ENCODE data around the gene LRP2. TPM values are rescaled to one million over a fixed set of nuclear protein-coding genes. Genes with fewer than 3 reads are reported as not detected.

The LRP2 gene
- total and polyA plus RNA-seq, 2 experiments from 2014 or later = 0.68 to 2.7 TPM

- no peak overlapping the region for H3K4me3 Mint-ChIP-seq
- H3K27me3 ChIP-seq (ENCODE audit: insufficient read depth) = no peaks in the 10 kb centered on the region
- H3K9me3 Mint-ChIP-seq = no peaks in the 10 kb centered on the region
- no peaks in the 10 kb centered on the region for H4K20me1 ChIP-seq (replicated peaks; ENCODE audit: insufficient read depth)
- H3K27me3 Mint-ChIP-seq (ENCODE audit: insufficient read depth, low read depth, poor library complexity) = no peaks in the 10 kb centered on the region
- H3F3A ChIP-seq (replicated peaks; ENCODE audit: low read depth) = no peaks in the 10 kb centered on the region
- no peaks in the 10 kb centered on the region for H3K79me2 ChIP-seq (replicated peaks; ENCODE audit: insufficient read depth)
- no peak overlapping the region for H3K4me2 ChIP-seq
- no peak for TF ChIP-seq EZH2phosphoT487 (IDR thresholded peaks at IDR 0.05; ENCODE audit: unreplicated experiment)
- no peak for TF ChIP-seq EZH2 (IDR thresholded peaks at IDR 0.05; ENCODE audit: low read depth, unreplicated experiment)
- TF ChIP-seq CTCF (conservative IDR thresholded peaks at IDR 0.05; ENCODE audit: low read depth in 2 of 2) = no peak
- TF ChIP-seq ZNF114 (CRISPR knock-in tag; IDR thresholded peaks at IDR 0.05) = no peak
- no peak for TF ChIP-seq ETS1 (IDR thresholded peaks at IDR 0.05)
- no peak for TF ChIP-seq ZNF331 (CRISPR knock-in tag; IDR thresholded peaks at IDR 0.05; ENCODE audit: low read depth)
- no peak for TF ChIP-seq NANOG (IDR thresholded peaks at IDR 0.05; ENCODE audit: borderline replicate concordance)
- TF ChIP-seq POLR2AphosphoS5 (IDR thresholded peaks at IDR 0.05; ENCODE audit: low read depth) = no peak
- no peak for TF ChIP-seq STAT1 (IDR thresholded peaks at IDR 0.05; ENCODE audit: unreplicated experiment)
- TF ChIP-seq JUNB (IDR thresholded peaks at IDR 0.05; ENCODE audit: unreplicated experiment) = no peak
- TF ChIP-seq CREB1 (CRISPR knock-in tag; IDR thresholded peaks at IDR 0.05; ENCODE audit: low read depth) = no peak
- TF ChIP-seq ZNF462 (CRISPR knock-in tag; IDR thresholded peaks at IDR 0.05) = no peak
- TF ChIP-seq REST (IDR thresholded peaks at IDR 0.05; ENCODE audit: unreplicated experiment) = no peak
- no peak overlapping the region for H3K4me3 ChIP-seq
- H3K36me3 ChIP-seq (ENCODE audit: insufficient read depth) = no peaks in the 10 kb centered on the region
- no peak overlapping the region; the same call in 1 of the 2 replicates for H2AFZ ChIP-seq
- H3K36me3 Mint-ChIP-seq (ENCODE audit: low read depth) = no peaks in the 10 kb centered on the region
- peaks cover 12% of the 10 kb centered on the region; the same call in 2 of the 3 replicates for H3K4me1 Mint-ChIP-seq
- H3K4me1 ChIP-seq (ENCODE audit: insufficient read depth) = no peaks in the 10 kb centered on the region
- H3K27ac ChIP-seq (ENCODE audit: low read depth) = no peak overlapping the region
- H3K9me2 ChIP-seq (ENCODE audit: insufficient read depth) = peaks cover 8% of the 10 kb centered on the region; the same call in 1 of the 2 replicates
- DNase-seq (ENCODE audit: low spot score) (no peak), ATAC-seq (no peak)
- H3K27ac Mint-ChIP-seq = no peak overlapping the region
Observed at GRCh38 chr2:169091761-169092519, 270.4 kb downstream of the LRP2 start.

All from GM23338 (cell line).